ENCODE measurements around the gene MVB12B. TPM values are rescaled to one million over a fixed set of nuclear protein-coding genes. Genes with fewer than 3 reads are reported as not detected.

Gene MVB12B
- total and polyA plus RNA-seq, 2 of the 8 experiments (the other 6 are each of a cell fraction or from before 2014, with no cell fraction given) = 2.6 to 5.0 TPM

GRCh38 chr9:126494264-126494663, 167.6 kb downstream of the MVB12B start:
- Histone ChIP-seq H2BK120ac (replicated peaks; ENCODE audit: low read depth, low read length) (no peak overlapping the region), H4K5ac (ENCODE audit: insufficient read length, low read depth, low read length) (no peak overlapping the region), H3K4ac (replicated peaks; ENCODE audit: insufficient read length, low read depth, low read length) (no peak overlapping the region), H3K4me2 (ENCODE audit: insufficient read depth in 1 of 2, low read depth in 2 of 2, low read length in 2 of 2) (no peak overlapping the region), H3K56ac (replicated peaks; ENCODE audit: insufficient read length, low read depth, low read length) (no peak overlapping the region), H2AK5ac (ENCODE audit: low read depth, low read length) (no peak overlapping the region), H3K27me3 (replicated peaks in 1 of 4; ENCODE audit: control insufficient read depth in 3 of 4, extremely low read depth in 1 of 4, insufficient read depth in 3 of 4, low read length in 3 of 4) (no peaks in the 10 kb centered on the region), H3K23ac (ENCODE audit: insufficient read length) (no peak overlapping the region), H3K14ac (ENCODE audit: insufficient read length) (no peak overlapping the region), H4K20me1 (replicated peaks in 1 of 2; ENCODE audit: control insufficient read depth in 1 of 2, insufficient read depth in 2 of 2, low read length in 2 of 2) (no peaks in the 10 kb centered on the region), H2AFZ (ENCODE audit: low read length) (no peak overlapping the region), H3K9ac (replicated peaks in 1 of 4; ENCODE audit: extremely low read depth in 1 of 4, low read depth in 3 of 4, low read length in 3 of 4) (no peak overlapping the region), H3K36me3 (ENCODE audit: control insufficient read depth in 2 of 4, insufficient read depth in 4 of 4, low read length in 3 of 4) (no peaks in the 10 kb centered on the region), H2BK20ac (ENCODE audit: low read length) (no peak overlapping the region), H3K4me3 (ENCODE audit: extremely low read depth in 1 of 4, insufficient read depth in 2 of 4, low read depth in 3 of 4, low read length in 4 of 4) (no peak overlapping the region), H4K91ac (replicated peaks; ENCODE audit: insufficient read length, low read length) (no peak overlapping the region), H3K23me2 (ENCODE audit: low read depth, low read length) (peaks cover under 1% of the 10 kb centered on the region; the same call in 1 of the 2 replicates), H3K79me1 (ENCODE audit: low read depth, low read length) (no peaks in the 10 kb centered on the region), H2BK5ac (ENCODE audit: low read depth, low read length) (no peak overlapping the region), H3K79me2 (ENCODE audit: control insufficient read depth in 1 of 2, insufficient read depth in 2 of 2, low read length in 2 of 2) (no peaks in the 10 kb centered on the region), H3K4me1 (replicated peaks in 1 of 4; ENCODE audit: control insufficient read depth in 3 of 4, insufficient read depth in 4 of 4, low read length in 3 of 4) (no peaks in the 10 kb centered on the region; a peak in 1 of 7 replicates), H2BK12ac (ENCODE audit: low read depth, low read length) (no peak overlapping the region), H3K18ac (ENCODE audit: extremely low read depth, low read length) (no peak overlapping the region), H3K27ac (ENCODE audit: low read depth, low read length) (no peak overlapping the region), H3K9me3 (ENCODE audit: insufficient read depth in 2 of 2, low read depth in 1 of 2, low read length in 1 of 2) (no peaks in the 10 kb centered on the region), H2BK15ac (ENCODE audit: low read length) (no peak overlapping the region), H4K8ac (ENCODE audit: extremely low read depth, insufficient read depth, low read length) (no peak overlapping the region)
- POLR2A ChIA-PET (ENCODE audit: partially characterized antibody) = no interaction called here
- WGBS, 2 experiments (ENCODE audit: extremely low coverage in 1 of 2, insufficient coverage in 1 of 2, insufficient read length in 1 of 2, insufficient replicate concordance in 2 of 2, low coverage in 1 of 2, low lambda C conversion rate in 2 of 2, missing lambda C conversion rate in 1 of 2) = 89% methylated on average over 6 of the region's 6 CpGs; no CpG with 5 or more reads in 1 of the 2 experiments
- CTCF ChIA-PET (ENCODE audit: partially characterized antibody) = interaction anchor here (0.7 to 5.3 kb wide), 2 partner anchors 12 to 96 kb away, joined by 4 to 39 read pairs; no protein-coding TSS in a partner anchor
- TF ChIP-seq NRF1 (IDR thresholded peaks at IDR 0.05; ENCODE audit: low read depth, low read length) (no peak), POU5F1 (IDR thresholded peaks at IDR 0.05; ENCODE audit: low read depth, low read length) (no peak), PHF8 (conservative IDR thresholded peaks at IDR 0.05; ENCODE audit: low read depth, low read length) (no peak), TCF12 (IDR thresholded peaks at IDR 0.05; ENCODE audit: low read depth, low read length) (no peak), TEAD4 (IDR thresholded peaks at IDR 0.05; ENCODE audit: low read depth, low read length) (no peak), SP2 (IDR thresholded peaks at IDR 0.05; ENCODE audit: low read length) (no peak), POLR2A (IDR thresholded peaks at IDR 0.05; ENCODE audit: control extremely low read depth in 1 of 2, low read depth in 2 of 2, low read length in 2 of 2) (no peak), TAF1 (IDR thresholded peaks at IDR 0.05; ENCODE audit: low read depth, low read length) (no peak), SIRT6 (IDR thresholded peaks at IDR 0.05; ENCODE audit: low read length) (no peak), BCL11A (IDR thresholded peaks at IDR 0.05; ENCODE audit: low read depth in 2 of 2, low read length in 2 of 2) (no peak), SUZ12 (IDR thresholded peaks at IDR 0.05; ENCODE audit: low read length) (no peak), ASH2L (IDR thresholded peaks at IDR 0.05; ENCODE audit: low read length) (no peak), POLR2AphosphoS5 (IDR thresholded peaks at IDR 0.05; ENCODE audit: low read depth, low read length) (no peak), CREB1 (IDR thresholded peaks at IDR 0.05) (no peak), KDM5A (IDR thresholded peaks at IDR 0.05; ENCODE audit: low read length) (no peak)
- DNase-seq (ENCODE audit: low read depth in 1 of 2, low spot score in 2 of 2) (no peak), FAIRE-seq (no peak)
